Measurements from ENCODE around the gene IRF9. TPM values are rescaled to one million over a fixed set of nuclear protein-coding genes. Genes with fewer than 3 reads are reported as not detected.

Gene IRF9
- total RNA-seq, 1 experiment from 2014 or later: 15.6 TPM

DNA sequence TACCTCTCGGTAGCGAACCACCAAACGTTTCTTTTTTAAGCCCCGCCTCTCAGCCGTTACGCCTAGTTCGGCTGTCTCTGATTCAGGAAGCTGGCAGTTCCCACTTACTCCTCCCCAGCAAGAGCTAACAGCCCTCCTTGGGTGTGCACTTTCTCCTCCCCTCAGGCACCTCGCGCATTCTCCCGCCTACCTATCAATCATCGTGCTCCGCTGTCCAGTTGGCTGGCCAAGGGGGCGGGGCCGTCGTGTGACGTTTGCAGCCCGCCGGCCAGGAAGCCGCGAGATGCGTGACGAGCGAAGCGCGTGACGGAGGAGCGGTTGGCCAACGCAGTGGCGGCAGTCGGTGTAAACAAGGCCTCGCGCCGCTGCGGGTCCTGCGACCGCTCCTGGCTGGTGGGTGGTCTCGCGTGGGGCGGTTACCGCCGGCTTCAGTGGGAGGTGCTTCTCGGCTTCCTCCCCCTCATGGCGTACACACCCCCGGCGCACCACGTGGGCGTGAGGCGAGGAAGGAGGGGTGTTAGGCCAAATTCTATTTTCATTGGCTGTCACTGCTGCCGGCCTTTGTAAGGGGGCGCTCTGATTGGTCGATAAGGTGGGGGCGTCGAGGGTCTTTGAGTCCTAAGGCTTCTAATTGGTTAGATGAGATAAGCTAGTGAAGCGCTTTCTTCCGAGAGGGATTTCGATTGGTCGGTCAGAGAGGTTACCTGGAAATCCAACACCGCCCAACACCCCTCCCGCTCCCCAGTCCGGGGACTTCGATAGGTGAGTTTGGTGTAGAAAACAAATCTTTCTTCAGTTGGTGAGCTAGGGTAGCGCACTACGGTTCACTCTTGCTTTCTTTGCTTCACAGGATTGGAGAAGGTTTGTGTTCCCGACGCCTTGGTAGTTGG is 46.3 kb upstream of the IRF9 start, which contains the start of the genes DCAF11 and NRL (continued):
- TF ChIP-seq, protein P1, sequence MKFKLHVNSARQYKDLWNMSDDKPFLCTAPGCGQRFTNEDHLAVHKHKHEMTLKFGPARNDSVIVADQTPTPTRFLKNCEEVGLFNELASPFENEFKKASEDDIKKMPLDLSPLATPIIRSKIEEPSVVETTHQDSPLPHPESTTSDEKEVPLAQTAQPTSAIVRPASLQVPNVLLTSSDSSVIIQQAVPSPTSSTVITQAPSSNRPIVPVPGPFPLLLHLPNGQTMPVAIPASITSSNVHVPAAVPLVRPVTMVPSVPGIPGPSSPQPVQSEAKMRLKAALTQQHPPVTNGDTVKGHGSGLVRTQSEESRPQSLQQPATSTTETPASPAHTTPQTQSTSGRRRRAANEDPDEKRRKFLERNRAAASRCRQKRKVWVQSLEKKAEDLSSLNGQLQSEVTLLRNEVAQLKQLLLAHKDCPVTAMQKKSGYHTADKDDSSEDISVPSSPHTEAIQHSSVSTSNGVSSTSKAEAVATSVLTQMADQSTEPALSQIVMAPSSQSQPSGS (CRISPR knock-in tag; IDR thresholded peaks at IDR 0.05; ENCODE audit: borderline replicate concordance, low read depth): no peak
- TF ChIP-seq TEAD1 (CRISPR knock-in tag; IDR thresholded peaks at IDR 0.05) (peak; percentile 52; the same call in 1 of the 2 replicates), EMX1 (CRISPR knock-in tag; IDR thresholded peaks at IDR 0.05) (no peak), ZNF423 (CRISPR knock-in tag; IDR thresholded peaks at IDR 0.05) (no peak), FOXP1 (CRISPR knock-in tag; IDR thresholded peaks at IDR 0.05; ENCODE audit: borderline replicate concordance) (peak; percentile 59; the same call in 1 of the 2 replicates), ZNF416 (CRISPR knock-in tag; IDR thresholded peaks at IDR 0.05) (no peak), FOXK1 (CRISPR knock-in tag; IDR thresholded peaks at IDR 0.05) (peak; percentile 96), SP1 (CRISPR knock-in tag; conservative IDR thresholded peaks at IDR 0.05) (peak; percentile 91), ZNF232 (CRISPR knock-in tag; IDR thresholded peaks at IDR 0.05) (peak; percentile 35; the same call in 1 of the 2 replicates), HMGA2 (CRISPR knock-in tag; IDR thresholded peaks at IDR 0.05) (no peak), ZBTB21 (CRISPR knock-in tag; IDR thresholded peaks at IDR 0.05; ENCODE audit: borderline replicate concordance) (peak; percentile 81; the same call in 1 of the 2 replicates), ZNF219 (CRISPR knock-in tag; IDR thresholded peaks at IDR 0.05; ENCODE audit: borderline replicate concordance) (no peak), GTF2I (CRISPR knock-in tag; conservative IDR thresholded peaks at IDR 0.05) (no peak)
- TF ChIP-seq, protein P2, sequence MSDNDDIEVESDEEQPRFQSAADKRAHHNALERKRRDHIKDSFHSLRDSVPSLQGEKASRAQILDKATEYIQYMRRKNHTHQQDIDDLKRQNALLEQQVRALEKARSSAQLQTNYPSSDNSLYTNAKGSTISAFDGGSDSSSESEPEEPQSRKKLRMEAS (CRISPR knock-in tag; IDR thresholded peaks at IDR 0.05): peak; percentile 97
- TF ChIP-seq, protein P3, sequence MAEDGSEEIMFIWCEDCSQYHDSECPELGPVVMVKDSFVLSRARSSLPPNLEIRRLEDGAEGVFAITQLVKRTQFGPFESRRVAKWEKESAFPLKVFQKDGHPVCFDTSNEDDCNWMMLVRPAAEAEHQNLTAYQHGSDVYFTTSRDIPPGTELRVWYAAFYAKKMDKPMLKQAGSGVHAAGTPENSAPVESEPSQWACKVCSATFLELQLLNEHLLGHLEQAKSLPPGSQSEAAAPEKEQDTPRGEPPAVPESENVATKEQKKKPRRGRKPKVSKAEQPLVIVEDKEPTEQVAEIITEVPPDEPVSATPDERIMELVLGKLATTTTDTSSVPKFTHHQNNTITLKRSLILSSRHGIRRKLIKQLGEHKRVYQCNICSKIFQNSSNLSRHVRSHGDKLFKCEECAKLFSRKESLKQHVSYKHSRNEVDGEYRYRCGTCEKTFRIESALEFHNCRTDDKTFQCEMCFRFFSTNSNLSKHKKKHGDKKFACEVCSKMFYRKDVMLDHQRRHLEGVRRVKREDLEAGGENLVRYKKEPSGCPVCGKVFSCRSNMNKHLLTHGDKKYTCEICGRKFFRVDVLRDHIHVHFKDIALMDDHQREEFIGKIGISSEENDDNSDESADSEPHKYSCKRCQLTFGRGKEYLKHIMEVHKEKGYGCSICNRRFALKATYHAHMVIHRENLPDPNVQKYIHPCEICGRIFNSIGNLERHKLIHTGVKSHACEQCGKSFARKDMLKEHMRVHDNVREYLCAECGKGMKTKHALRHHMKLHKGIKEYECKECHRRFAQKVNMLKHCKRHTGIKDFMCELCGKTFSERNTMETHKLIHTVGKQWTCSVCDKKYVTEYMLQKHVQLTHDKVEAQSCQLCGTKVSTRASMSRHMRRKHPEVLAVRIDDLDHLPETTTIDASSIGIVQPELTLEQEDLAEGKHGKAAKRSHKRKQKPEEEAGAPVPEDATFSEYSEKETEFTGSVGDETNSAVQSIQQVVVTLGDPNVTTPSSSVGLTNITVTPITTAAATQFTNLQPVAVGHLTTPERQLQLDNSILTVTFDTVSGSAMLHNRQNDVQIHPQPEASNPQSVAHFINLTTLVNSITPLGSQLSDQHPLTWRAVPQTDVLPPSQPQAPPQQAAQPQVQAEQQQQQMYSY (CRISPR knock-in tag; IDR thresholded peaks at IDR 0.05): no peak
- TF ChIP-seq, protein P4, sequence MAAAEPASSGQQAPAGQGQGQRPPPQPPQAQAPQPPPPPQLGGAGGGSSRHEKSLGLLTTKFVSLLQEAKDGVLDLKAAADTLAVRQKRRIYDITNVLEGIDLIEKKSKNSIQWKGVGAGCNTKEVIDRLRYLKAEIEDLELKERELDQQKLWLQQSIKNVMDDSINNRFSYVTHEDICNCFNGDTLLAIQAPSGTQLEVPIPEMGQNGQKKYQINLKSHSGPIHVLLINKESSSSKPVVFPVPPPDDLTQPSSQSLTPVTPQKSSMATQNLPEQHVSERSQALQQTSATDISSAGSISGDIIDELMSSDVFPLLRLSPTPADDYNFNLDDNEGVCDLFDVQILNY (CRISPR knock-in tag; IDR thresholded peaks at IDR 0.05): no peak
- TF ChIP-seq, protein P5, sequence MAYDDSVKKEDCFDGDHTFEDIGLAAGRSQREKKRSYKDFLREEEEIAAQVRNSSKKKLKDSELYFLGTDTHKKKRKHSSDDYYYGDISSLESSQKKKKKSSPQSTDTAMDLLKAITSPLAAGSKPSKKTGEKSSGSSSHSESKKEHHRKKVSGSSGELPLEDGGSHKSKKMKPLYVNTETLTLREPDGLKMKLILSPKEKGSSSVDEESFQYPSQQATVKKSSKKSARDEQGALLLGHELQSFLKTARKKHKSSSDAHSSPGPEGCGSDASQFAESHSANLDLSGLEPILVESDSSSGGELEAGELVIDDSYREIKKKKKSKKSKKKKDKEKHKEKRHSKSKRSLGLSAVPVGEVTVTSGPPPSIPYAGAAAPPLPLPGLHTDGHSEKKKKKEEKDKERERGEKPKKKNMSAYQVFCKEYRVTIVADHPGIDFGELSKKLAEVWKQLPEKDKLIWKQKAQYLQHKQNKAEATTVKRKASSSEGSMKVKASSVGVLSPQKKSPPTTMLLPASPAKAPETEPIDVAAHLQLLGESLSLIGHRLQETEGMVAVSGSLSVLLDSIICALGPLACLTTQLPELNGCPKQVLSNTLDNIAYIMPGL (CRISPR knock-in tag; IDR thresholded peaks at IDR 0.05): no peak
- TF ChIP-seq, protein P6, sequence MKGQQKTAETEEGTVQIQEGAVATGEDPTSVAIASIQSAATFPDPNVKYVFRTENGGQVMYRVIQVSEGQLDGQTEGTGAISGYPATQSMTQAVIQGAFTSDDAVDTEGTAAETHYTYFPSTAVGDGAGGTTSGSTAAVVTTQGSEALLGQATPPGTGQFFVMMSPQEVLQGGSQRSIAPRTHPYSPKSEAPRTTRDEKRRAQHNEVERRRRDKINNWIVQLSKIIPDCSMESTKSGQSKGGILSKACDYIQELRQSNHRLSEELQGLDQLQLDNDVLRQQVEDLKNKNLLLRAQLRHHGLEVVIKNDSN (CRISPR knock-in tag; IDR thresholded peaks at IDR 0.05): peak; percentile 93
- TF ChIP-seq, protein P7, sequence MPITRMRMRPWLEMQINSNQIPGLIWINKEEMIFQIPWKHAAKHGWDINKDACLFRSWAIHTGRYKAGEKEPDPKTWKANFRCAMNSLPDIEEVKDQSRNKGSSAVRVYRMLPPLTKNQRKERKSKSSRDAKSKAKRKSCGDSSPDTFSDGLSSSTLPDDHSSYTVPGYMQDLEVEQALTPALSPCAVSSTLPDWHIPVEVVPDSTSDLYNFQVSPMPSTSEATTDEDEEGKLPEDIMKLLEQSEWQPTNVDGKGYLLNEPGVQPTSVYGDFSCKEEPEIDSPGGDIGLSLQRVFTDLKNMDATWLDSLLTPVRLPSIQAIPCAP (CRISPR knock-in tag; IDR thresholded peaks at IDR 0.05): no peak
- TF ChIP-seq, protein P8, sequence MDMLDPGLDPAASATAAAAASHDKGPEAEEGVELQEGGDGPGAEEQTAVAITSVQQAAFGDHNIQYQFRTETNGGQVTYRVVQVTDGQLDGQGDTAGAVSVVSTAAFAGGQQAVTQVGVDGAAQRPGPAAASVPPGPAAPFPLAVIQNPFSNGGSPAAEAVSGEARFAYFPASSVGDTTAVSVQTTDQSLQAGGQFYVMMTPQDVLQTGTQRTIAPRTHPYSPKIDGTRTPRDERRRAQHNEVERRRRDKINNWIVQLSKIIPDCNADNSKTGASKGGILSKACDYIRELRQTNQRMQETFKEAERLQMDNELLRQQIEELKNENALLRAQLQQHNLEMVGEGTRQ (CRISPR knock-in tag; IDR thresholded peaks at IDR 0.05): peak; percentile 90
- TF ChIP-seq, protein P9, sequence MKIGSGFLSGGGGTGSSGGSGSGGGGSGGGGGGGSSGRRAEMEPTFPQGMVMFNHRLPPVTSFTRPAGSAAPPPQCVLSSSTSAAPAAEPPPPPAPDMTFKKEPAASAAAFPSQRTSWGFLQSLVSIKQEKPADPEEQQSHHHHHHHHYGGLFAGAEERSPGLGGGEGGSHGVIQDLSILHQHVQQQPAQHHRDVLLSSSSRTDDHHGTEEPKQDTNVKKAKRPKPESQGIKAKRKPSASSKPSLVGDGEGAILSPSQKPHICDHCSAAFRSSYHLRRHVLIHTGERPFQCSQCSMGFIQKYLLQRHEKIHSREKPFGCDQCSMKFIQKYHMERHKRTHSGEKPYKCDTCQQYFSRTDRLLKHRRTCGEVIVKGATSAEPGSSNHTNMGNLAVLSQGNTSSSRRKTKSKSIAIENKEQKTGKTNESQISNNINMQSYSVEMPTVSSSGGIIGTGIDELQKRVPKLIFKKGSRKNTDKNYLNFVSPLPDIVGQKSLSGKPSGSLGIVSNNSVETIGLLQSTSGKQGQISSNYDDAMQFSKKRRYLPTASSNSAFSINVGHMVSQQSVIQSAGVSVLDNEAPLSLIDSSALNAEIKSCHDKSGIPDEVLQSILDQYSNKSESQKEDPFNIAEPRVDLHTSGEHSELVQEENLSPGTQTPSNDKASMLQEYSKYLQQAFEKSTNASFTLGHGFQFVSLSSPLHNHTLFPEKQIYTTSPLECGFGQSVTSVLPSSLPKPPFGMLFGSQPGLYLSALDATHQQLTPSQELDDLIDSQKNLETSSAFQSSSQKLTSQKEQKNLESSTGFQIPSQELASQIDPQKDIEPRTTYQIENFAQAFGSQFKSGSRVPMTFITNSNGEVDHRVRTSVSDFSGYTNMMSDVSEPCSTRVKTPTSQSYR (CRISPR knock-in tag; IDR thresholded peaks at IDR 0.05): no peak
- TF ChIP-seq, protein P10, sequence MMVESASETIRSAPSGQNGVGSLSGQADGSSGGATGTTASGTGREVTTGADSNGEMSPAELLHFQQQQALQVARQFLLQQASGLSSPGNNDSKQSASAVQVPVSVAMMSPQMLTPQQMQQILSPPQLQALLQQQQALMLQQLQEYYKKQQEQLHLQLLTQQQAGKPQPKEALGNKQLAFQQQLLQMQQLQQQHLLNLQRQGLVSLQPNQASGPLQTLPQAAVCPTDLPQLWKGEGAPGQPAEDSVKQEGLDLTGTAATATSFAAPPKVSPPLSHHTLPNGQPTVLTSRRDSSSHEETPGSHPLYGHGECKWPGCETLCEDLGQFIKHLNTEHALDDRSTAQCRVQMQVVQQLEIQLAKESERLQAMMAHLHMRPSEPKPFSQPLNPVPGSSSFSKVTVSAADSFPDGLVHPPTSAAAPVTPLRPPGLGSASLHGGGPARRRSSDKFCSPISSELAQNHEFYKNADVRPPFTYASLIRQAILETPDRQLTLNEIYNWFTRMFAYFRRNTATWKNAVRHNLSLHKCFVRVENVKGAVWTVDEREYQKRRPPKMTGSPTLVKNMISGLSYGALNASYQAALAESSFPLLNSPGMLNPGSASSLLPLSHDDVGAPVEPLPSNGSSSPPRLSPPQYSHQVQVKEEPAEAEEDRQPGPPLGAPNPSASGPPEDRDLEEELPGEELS (CRISPR knock-in tag; IDR thresholded peaks at IDR 0.05): peak; percentile 80; the same call in 1 of the 2 replicates

Measured in WTC11 (cell line).